ENCODE data around the gene FRY.

The FRY gene

DNA sequence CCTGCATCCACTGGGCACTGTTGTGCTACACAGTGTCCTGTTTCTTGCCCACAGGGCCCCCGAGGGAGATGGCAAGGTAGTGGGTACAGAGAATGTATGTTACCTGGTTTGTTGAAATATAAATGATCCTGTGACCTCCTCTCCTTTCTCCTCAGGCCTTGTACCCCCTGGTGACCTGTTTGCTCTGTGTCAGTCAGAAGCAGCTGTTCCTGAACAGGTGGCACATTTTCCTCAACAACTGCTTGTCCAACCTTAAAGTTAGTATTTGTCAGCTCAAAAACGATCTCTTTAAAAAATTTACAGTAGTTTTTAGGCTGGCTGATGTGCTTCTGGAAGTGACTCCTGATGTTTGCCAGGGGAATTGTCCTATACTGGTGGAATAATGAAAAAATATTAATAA lies 105.1 kb downstream of the FRY start:
- no peak for DNase-seq

DNA sequence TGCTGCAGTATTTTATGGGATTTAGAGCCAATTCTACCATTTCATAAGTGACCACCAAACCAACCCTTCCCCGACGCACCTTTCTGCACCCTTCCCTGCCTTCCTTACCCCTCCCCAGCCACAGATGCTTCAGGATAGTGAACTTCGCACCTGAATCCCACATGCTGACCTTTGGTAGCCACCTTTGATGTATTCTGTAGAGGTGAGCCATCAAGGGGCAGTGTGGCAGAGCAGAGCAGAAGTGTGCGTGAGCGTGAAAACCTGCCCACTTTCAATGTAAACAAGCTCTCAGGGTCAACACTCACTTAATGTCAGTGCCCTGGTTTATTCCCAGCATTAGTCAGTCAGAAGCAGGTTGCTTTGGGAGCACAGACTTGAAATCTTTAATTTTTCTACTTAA lies 107.7 kb downstream of the FRY start:
- no peak for DNase-seq

DNA sequence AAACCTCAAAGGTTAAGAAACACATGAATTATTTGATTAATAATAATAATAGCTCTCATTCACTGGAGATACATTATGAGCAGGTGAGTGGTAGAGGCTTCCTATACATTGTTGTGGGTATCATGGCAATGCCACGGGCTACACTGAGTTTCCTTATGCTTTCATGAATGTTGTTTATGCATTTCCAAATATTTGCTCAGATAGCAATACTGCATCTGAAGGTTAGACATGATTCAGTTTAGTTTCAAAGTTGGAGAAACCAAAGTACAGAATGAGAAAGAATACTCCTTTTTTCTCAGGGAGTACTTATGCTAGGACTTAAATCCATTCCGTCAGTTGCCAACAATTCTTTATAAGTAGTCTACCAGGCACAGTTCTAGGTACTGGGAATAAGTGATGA lies 108.5 kb downstream of the FRY start:
- DNase-seq, result no peak

DNA sequence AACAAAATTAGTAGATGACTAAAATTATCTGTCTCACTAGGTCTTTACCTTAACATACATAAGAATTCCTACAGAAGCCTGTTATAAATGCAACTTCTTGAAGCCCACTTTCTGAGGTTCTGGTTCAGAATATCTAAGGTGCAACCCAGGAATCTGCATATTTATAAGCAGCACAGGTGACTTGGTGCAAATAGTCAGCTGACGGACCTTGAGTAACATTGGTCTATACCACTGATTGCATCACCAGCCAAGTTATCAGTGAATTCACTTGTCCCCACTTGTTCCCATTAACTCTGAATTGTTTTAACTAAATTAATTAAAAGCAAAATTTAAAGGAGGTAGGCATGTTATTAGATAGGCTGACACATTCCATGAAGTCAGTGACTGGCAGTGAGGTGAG lies 109.9 kb downstream of the FRY start:
- no peak for DNase-seq

DNA sequence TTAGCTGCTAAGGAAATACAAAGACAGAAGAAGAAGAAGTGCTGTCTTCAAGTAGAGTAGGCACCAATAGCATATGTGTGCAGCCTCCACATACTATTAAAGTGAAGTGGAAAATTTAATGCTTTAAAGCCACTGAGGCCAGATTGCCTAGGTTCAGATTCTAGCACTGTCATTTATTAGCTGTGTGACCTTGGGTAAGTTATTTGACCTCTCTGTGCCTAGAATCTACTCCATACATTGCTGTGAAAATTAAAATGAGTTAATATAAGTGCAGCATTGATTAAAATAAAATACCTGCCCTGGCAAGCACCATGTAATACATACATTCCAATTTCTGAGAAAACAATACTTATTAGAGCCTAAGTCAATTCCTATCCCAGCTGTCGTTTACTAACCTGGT lies 110.5 kb downstream of the FRY start:
- no peak for DNase-seq

DNA sequence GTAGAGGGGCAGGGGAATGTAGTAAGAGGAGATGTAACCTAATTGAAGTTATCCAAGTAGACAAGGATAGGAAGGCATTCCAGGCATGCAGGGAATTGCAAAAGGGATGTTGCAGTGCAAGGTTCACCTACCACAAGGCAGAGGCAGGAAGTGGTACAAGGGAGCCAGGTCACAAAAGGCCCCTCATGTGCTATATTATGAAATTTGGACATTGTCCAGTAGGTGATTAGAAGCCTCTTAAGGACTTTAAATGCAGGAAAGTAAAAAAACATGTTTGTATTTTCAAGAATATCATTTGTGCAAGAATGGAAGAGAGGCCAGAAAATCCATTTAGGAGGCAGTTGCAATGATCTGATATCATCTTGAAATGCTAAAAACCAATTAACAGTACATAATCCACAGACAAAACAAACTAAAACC lies 111.4 kb downstream of the FRY start:
- DNase-seq, result no peak

DNA sequence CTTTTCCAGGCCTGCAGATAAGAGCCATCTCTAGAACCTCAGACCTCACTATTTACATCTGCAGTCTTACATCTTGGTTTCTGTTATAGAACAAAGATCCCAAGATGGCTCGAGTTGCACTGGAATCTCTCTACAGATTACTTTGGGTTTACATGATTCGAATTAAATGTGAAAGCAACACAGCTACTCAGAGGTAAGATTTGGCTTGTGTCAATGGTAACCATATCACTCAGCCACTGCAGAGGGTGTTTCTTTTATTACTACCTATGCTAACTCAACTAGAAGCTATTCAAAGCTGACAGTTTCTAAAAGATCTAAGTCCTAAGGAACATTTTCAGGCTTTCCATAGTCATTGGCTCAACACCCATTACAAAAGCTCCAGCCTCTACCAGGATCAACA lies 115.6 kb downstream of the FRY start:
- DNase-seq, result no peak

DNA sequence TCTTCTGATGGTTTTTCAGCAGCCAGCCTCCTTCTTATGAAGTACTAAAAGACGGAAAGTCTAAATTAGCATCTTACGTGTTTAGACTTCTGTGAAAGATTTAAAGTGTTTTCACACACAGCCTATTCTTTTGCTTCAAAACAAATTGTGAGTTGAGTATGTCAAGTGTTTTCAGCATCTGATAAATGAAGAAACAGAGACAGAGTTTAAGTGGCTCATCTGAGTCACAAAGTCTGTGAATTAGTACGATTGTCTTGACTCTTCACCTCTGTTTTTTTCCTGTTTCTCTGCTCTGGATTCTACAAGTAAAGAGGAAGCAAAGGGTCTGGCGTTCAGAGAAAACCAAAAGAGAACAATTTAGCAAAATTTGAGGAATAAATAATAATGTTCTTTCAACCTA lies 116.4 kb downstream of the FRY start:
- DNase-seq, result no peak

DNA sequence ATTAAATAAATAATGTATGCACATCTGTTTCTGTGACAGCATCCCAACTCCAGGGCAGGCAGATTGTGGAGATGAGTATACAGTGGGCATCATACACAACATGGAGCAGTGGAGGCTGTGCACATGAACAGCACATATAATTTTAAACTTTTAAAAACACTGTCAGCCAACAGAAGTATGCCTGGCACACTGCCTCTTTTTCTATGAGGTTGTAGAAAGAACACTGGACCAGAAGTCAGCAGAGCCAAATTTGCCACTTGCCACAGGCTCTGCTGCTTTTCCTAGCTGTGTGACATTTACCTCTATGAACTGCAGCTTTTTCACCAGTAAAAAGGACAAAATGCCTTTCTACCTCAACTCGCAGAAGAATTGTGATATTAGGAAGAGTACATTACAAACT lies 118.7 kb downstream of the FRY start:
- DNase-seq, result no peak

DNA sequence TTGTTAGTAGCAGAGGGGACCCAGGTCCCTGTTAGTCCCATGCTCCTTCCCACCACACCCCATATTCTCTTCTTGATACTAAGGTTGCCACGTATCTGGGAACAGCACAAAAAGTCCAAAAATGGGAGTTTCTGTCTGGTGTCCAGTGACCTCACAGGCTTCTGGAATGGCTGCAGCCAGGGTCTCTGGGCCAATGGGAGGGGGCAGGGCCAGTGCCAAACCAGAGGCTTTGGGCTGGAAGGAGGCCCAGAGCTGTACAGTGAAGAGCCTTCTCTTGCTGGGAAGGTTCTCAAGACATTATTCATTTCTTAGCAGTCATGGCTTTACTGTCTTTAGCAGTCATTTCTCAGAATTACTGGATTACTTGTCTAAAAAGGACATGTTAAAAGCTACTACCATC lies 119.2 kb downstream of the FRY start:
- no peak for DNase-seq

DNA sequence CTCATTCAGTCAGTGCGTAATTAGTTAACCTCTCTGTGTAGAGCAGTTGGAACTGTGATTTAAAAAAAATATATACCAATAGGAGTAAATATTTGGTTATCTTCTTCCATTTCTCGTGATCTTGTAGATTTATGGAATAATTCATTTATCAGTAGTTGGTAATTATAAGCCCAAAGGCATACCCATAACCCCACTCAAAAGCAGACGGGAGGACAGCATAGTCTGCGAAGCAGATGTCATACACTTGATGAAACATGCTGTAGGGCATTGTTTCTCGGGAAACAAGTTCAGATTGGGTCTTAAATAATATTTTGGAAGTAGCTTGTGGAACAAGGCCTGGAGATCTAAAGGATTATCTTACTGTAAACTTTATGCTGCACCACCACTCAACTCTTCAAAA lies 119.7 kb downstream of the FRY start:
- DNase-seq, result no peak

DNA sequence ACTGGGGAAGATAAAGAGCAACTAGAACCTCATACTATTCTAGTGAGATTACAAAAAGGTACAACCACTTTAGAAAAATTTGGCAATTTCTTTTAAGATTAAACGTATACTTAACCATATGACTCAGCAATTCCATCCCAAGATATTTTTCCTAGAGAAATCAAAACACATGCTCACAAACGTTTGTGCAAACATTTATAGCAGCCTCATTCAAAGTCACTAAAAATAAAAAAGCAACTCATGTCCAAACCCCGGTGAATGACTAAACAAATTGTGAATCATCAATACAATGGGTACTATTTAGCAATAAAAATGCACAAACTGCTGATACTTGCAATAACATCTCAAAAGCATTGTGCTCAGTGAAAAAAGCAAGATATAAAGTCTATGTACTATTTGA lies 121.5 kb downstream of the FRY start:
- no peak for DNase-seq

DNA sequence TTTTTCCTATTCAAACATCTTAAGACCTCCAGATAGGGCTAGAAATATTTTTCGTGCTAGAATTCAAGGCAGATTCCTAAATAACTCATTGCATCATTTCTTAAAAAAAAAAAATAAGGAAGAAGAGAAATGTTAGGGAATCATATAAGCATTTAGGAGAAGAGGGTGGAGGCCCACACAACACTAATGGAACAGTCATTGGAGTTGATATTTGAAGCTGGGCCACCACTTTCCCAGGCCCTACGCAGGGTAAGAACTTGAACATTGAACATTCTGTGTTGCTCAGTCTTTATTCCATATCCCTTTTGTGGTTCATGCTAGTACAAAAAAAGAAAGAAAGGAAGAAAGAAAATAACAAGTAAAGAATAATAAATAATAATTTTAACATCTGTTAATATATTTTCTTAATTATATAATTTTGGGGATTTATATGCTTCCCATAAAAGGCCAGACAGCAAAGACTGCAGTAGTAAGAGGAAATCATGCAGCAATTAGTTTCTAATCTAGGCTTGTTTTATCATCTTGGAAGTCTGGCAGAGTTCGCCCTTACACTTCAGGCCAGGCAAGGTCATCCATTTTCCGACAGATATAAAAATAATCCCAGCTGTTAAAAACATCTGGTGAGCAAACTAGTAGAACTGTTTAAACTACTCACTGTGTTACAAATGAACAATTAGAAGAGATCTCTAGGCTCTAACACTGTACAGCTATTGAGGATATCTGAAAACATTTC lies 127.7 kb downstream of the FRY start:
- DNase-seq, result no peak

DNA sequence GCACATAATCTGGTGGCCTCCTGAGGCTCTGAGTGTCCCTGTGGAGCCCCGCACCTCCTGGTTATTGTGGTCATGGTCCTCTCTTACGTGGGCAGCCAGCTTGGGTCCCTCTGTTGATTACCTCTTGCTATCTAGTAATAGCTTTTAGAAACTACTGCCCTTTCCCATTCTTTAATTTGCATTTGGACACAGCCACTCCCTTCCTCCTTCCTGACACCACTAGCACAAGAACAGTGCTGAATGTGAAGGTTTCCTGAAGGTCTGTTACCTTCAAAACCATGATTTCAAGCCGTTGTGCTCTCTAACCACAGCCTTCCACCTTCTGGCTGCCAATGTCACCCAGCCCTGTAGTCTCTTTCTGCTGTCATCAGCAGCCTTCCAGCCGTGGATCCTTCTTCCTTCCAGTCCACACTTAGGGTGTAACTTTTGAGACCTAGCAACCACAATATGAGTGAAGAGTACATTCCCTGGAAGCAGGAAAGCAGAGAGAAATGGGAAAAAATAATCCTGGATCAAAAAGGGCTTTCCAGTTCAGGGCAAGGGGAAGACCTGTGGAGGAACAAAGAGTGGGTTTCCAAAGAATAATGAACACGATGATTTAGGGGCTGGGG lies 130.9 kb downstream of the FRY start:
- no peak for DNase-seq

DNA sequence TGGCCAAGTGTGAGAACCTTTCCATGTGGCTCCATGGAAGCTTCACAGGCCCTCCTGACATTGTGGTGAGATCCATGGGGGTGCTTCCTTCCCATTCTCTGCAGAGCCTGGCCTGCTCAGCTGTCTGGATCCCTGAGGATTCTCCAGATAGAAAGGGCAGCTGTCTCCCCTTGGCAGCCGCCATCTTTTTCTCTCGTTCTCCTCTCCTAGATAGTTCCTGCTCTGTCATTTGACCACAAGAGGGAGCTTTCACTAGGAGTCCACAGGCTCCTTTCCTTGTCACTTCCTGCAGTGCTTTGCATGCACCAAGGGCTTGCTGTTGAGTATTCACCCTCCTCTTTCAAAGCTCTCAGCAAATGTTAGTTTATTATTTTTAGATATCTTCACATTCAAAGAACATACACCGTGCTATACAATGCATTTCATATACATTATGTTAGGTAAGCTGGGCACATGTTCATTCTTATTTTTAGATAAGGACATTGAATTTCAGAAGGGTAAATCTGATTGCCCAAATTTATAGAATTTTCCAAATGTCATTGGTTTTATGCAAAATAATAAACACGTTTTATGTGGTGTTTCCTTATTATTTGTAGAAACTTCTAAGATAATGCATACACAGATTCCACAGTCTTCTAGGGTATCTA lies 133.2 kb downstream of the FRY start:
- DNase-seq, result no peak

DNA sequence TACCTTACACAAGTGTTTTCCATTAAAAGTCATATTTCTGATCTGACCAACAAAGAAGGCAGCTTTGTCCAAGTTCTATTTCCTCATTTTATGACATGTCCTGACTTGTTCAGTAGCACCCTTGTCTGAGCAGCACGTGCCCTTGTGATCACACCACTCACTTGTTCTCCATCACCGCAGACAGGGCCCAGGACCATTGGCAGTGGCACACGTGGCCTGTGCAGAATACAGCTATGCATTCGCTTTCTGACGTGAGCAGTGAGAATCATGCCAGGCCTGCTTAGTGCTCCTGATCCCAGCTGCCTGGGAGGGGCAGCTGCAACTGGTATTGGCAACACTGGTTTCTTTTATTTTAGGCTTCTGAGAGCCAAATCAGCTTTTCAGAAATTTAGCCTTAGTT lies 134.2 kb downstream of the FRY start:
- no peak for DNase-seq

DNA sequence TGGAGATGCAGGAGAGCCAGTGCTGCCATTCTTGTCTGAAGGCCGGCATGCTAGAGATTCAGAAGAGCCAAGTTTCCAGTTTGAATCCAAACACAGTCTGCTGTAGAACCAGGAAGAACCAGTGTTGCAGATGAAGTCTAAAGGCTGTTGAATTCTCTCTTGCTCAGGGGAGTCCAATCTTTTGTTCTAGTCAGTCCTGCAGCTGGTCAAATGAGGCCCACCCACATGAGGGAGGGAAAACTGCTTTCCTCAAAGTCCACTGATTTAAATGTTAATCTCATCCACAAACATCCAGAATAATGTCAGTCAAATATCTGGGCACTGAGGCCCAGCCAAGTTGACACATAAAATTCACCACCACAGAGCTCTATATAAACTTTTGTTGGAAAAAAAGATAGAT lies 136.6 kb downstream of the FRY start:
- no peak for DNase-seq

DNA sequence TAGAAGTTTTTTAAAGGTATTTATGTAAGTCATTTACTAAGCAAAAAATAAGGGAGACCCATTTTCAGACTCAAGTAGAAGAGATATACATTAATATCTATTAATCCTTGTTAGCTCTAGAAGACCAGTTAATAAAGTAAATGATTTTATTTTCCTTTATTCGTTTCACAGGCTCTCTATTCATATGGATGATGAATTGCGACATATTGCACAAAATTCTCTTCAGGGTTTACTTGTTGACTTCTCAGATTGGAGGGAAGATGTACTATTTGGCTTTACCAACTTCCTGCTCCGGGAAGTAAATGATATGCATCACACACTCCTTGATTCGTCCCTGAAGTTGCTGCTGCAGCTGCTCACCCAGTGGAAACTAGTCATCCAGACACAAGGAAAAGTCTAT lies 139.3 kb downstream of the FRY start:
- no peak for DNase-seq

DNA sequence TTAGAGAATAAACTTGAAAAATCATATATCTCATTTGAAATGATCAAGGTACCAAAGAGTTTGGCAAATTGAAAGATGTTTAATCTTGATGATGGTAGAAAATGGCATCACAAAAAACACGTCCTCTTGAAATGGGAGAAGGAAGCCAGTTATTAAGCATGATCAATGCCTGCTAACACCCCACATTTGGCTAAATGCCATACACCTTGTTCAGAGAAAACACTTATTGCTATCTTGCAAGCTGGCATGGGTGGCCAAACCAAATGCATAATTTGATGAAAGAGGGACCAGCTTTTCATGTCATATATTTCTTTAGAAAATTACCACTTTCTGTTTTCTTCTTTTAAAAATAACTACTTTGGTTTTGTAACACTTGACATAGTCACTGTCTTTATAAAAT lies 142.3 kb downstream of the FRY start:
- DNase-seq, result no peak

DNA sequence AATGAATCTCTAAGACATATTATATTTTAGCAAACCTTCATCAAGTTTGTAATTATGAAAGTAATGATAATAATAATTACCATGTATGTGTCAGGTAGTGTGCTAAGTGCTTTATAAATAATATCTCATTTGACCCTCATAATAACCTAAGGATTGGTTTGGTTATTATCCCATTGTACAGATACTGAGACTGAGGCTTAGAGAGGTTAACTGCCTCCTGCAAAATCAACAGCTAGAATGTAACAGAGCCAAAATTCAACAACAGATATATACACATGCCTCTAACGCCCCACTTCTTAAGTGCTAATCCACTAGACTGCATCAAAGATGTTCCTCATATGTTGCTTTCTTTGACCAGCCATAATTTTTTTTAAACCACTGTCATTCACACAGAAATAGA lies 142.8 kb downstream of the FRY start:
- DNase-seq, result no peak

DNA sequence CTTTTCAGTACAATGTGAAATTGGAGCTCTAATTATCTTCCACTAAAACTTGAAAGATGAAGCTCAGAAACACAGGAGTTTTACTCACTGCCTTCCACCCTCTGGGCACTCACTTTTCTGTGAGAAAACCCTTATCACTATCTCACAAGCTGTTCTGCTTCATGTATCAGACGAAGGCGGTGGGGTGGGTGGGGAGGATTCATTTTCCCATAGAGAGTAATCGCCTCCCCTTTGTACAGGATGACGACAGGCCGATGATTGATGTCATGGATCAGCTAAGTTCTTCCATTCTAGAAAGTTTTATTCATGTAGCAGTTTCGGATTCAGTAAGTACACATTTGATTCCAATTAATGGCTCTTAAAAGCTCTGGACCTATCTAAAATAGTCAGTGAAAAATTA lies 143.7 kb downstream of the FRY start:
- DNase-seq, result no peak

DNA sequence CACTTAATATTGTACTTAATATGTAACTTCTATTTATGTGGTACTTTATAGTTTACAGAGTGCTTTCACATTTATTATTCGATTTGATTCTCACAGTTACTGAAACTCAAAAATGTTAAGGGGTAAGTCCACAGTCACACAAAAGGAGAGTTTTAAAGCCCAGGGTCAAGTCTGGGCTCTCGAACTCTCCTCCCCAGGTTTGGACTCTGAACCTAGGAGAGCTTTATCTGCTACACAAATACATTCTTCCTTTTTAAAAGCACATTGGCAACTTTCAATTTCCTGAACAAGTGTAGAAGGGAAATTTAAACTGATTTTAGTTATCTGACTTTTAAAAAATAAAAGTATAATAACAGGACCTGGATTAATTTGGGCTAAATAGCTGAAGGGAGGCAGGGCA lies 144.4 kb downstream of the FRY start:
- DNase-seq, result no peak

DNA sequence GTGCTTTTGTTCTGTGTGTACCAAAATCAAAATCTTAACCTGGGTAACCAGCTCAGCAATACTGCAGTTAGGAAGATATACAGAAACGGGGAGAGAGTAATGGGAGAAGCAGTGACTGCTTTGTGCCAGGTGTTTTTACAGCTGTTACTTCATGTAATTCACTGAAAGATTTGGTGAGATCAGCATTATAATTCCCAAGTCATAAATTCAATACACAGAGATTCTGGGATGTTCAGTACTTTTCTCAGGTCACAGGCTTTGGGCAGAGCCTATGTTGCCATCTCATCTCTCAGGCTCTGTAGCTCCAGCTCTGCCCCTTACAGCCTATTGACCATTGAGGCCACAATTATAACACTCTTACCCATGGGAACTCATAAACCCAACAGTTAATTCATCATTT lies 145.1 kb downstream of the FRY start:
- no peak for DNase-seq

DNA sequence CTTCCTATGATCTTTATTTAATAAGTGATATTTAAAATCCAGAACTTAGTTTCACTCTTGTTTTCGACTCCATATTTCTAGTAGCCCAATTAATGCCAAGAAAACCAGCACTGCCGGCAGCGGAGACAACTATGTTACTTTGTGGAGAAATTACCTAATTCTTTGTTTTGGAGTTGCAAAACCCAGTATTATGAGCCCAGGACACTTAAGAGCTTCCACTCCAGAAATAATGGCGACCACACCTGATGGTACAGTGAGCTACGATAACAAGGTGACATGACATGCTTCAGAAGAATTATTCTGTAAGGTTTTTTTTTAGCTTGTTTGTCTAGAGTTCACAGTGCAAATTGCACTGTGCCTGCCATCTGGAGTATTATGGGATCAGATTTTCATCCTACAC lies 147.2 kb downstream of the FRY start:
- no peak for DNase-seq

DNA sequence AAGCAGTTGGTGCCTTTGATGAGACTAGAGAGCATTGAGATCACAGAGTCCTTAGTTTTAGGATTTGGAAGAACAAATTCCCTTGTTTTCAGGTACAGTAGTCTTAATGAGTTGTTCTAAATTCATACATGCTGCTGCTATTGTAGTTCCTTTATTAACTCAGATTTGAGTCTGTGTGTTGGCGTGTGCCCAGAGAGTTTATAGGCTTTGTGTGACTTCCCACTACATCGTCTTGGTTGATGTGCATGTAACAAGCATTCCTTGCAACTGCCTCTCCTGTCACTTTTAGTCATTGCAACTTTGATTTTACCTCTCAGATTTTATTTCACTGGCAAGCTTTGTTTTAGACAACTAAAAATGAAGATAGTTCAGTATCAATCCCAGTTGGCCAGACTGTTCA lies 148.1 kb downstream of the FRY start:
- DNase-seq, result no peak

All from NK-92 treated with Interleukin-12 subunit alpha and Interleukin-12 subunit beta, amount 100 ng/mL, for 24 hours (cell line).